Heart right ventricle (tissue), 16 donors: ENCODE results near the gene IDE. TPM values are rescaled to one million over a fixed set of nuclear protein-coding genes. Genes with fewer than 3 reads are reported as not detected.

Experiments
- ATAC-seq, 8 donors: fragments of 200-7000 bp; cut with Tn5 transposase; one replicate each; pipeline ENCODE4 v1.9.1; 2020; ENCODE audit warnings: mild to moderate bottlenecking in 8 of 8, moderate library complexity in 8 of 8, moderate number of reproducible peaks in 1 of 8
- DNase-seq, 2 donors: peaks; one replicate each; pipeline ENCODE4 v3.0.0-alpha.2; 2020
- H3K27ac ChIP-seq, 10 donors: fragments of 200-600 bp; sonication (generic) in 2 of 10; one replicate each; pipeline versions ENCODE4 v1.5.0 to v1.8.0; 2020 to 2022; ENCODE audit warnings: mild to moderate bottlenecking in 3 of 10
- H3K27me3 ChIP-seq, 7 donors: fragments of 200-600 bp; one replicate each; pipeline ENCODE4 v1.8.0; 2021 to 2022; ENCODE audit warnings: mild to moderate bottlenecking in 2 of 7
- H3K36me3 ChIP-seq, 9 donors: fragments of 200-600 bp; sonication (generic) in 1 of 9; one replicate each; pipeline versions ENCODE4 v1.5.0 to v1.8.0; 2020 to 2022; ENCODE audit warnings: mild to moderate bottlenecking in 2 of 9
- H3K4me1 ChIP-seq, 9 donors: fragments of 200-600 bp; sonication (generic) in 1 of 9; one replicate each; pipeline versions ENCODE4 v1.5.0 to v1.8.0; 2020 to 2022; ENCODE audit warnings: mild to moderate bottlenecking in 4 of 9
- H3K4me3 ChIP-seq, 10 donors: fragments of 200-600 bp; sonication (generic) in 2 of 10; one replicate each; pipeline versions ENCODE4 v1.5.0 to v1.8.0; 2020 to 2022; ENCODE audit warnings: mild to moderate bottlenecking in 7 of 10, moderate library complexity in 2 of 10
- H3K9me3 ChIP-seq, 11 donors: fragments of 200-600 bp in 10 of 11; sonication (generic) in 2 of 11; one replicate each; pipeline versions ENCODE4 v1.5.0 to v1.8.0; 2013 to 2022; ENCODE audit warnings: mild to moderate bottlenecking in 2 of 11, control low read depth in 1 of 11, moderate library complexity in 1 of 11
- WGBS, 2 donors: extraction: QIAGEN DNeasy Blood & Tissue Kit; methylation state at CpG; one replicate each; pipeline ENCODE4 v1.1.7; 2013; ENCODE audit warnings: inconsistent platforms in 1 of 2; 5-methylcytosine and 5-hydroxymethylcytosine counted together
- intact Hi-C, 10 donors: fragments of 100-400 bp; cut with DNase I; formaldehyde crosslinking; loops; one replicate each; pipeline versions ENCODE4 v1.11.1 to v1.14.2; 2022
- polyA plus RNA-seq, 2 donors: library from polyadenylated mRNA; stranded (reverse); fragments of 200-250 nt; gene quantifications; one replicate each; pipeline ENCODE4 v1.2.3, GENCODE V29; 2013
- total RNA-seq, 10 donors: library from RNA; stranded (reverse); fragmentation: NEBNext Ultra II Directional in 3 of 10; extraction: Animal tissue kit (Norgen Biotek cat#: 25700) in 3 of 10; gene quantifications; one replicate each; pipeline versions ENCODE4 v1.2.1 to v1.2.4, GENCODE V29; 2021 to 2023
- TF ChIP-seq, protein P1 (sequence below), 9 donors: fragments of 200-600 bp; sonication (generic) in 2 of 9; IDR thresholded peaks; one replicate each; pipeline versions ENCODE4 v1.5.0 to v1.8.0; 2021 to 2022; ENCODE audit warnings: antibody characterized with exemption in 9 of 9, mild to moderate bottlenecking in 5 of 9, moderate library complexity in 1 of 9
- donor health status: Arrhythmogenic right ventricular cardiomyopathy.
- donor health status: ischemic (EF 13 %, LVEDD 7.1; RV severe dilation, severe dysfunction).
- donor health status: healthy with polysubstance abuse.
- donor health status: DM: no; HTN: yes; CAD: no.
- donor health status: DM: no; HTN: no; CAD: no.
- donor health status: ischemic (EF 25% LVEDD 6.9; RV normal size, moderate dysfunction).
- donor health status: ischemic (EF 25% LVEDD 5.7; RV mildly dilated, moderate dysfunction).
- donor health status: healthy.
- donor health status: DM: yes; HTN: yes; CAD: no.
- donor health status: Ischemic cardiomyopathy.
- donor health status: ischemic (EF 35%, LVEDD 5.7; RV mildly dilated, moderate dysfunction).
- donor health status: nonischemic (EF 11% LVEDD 7.7; RV severe dilation, severe dysfunction).
- donor health status: DM: yes; HTN: yes; CAD: no.
- donor health status: PGD.
- donor health status: ischemic (EF 29% LVEDD 5.4; RV normal size, mild dysfunction).
- donor health status: nonischemic (EF 23%, LVEDD 6.1; RV moderate dilation, normal function).

IDE gene
- total and polyA plus RNA-seq, 12 donors: 11.0 to 58.5 (median 45.7) TPM

DNA sequence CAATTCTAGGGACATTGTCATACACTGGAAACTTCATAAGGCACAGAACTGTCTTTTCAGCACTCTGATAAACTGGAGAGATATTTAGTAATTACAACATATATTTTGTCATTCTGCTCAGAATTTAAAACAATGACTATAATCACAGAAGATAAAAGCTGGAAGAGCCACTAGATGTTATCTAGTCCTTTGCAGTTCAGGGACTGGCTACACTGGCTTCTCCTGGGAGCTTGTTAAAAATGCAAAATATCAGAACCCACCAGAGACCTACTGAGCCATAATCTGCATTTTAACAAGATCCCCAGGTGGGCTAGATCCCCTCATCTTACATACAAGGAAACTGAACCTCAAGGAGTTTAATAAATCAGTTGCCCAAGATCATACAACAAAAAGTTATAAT is 32.3 kb downstream of the IDE start:
- ATAC-seq (no peak), DNase-seq (no peak)
- Histone ChIP-seq H3K27me3 (no peaks in the 10 kb centered on the region), H3K4me3 (no peak overlapping the region), H3K27ac (no peak overlapping the region), H3K9me3 (no peaks in the 10 kb centered on the region), H3K36me3 (peaks cover 0 to 13% (median 0%) of the 10 kb centered on the region in 9 donors), H3K4me1 (peaks cover 0 to 29% (median 8%) of the 10 kb centered on the region in 9 donors)
- TF ChIP-seq, protein P1, sequence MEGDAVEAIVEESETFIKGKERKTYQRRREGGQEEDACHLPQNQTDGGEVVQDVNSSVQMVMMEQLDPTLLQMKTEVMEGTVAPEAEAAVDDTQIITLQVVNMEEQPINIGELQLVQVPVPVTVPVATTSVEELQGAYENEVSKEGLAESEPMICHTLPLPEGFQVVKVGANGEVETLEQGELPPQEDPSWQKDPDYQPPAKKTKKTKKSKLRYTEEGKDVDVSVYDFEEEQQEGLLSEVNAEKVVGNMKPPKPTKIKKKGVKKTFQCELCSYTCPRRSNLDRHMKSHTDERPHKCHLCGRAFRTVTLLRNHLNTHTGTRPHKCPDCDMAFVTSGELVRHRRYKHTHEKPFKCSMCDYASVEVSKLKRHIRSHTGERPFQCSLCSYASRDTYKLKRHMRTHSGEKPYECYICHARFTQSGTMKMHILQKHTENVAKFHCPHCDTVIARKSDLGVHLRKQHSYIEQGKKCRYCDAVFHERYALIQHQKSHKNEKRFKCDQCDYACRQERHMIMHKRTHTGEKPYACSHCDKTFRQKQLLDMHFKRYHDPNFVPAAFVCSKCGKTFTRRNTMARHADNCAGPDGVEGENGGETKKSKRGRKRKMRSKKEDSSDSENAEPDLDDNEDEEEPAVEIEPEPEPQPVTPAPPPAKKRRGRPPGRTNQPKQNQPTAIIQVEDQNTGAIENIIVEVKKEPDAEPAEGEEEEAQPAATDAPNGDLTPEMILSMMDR (IDR thresholded peaks at IDR 0.05): no peak
- intact Hi-C loops: no loop called here

DNA sequence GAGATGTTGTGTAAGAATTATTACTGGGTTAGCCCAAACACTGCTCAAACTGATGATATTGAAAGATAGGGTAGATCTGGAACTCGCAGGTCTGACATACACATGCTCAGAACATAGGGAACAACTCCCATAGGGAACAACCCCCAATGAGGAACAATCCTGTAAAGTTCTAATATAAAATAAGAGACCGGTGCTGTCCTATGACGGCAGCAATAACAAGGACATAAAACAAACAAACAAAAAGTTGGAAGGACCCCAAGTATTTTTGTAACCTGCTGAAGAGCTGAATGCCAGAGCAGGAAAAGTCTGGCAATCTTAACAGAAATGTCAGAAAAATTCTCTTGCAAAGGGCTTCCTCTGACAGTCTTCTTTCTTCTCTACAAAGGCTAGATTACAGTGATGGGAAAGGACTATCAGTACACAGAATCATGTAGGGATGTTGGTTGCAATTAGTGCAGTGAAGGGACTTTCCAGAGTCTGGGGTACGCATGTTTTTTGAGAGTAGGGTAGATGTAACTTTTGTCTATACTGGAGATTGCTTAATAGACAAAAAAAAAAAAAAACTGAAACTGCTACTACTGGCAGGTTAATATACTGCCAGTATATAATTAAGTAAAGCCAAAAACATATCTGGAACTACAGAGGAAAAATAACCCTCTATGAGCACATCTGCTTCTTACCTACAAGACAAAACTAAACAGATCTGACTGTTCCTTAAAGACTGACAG is 35.5 kb downstream of the IDE start:
- 51 to 57% methylated on average over 4 of the region's 4 CpGs for WGBS, 2 donors
- Histone ChIP-seq H3K27me3 (no peaks in the 10 kb centered on the region), H3K27ac (no peak overlapping the region), H3K36me3 (peaks cover 0 to 42% (median 16%) of the 10 kb centered on the region in 9 donors), H3K4me3 (no peak overlapping the region), H3K9me3 (no peaks in the 10 kb centered on the region), H3K4me1 (peaks cover 0 to 21% (median 8%) of the 10 kb centered on the region in 9 donors)
- ATAC-seq (peak in 1 of 8 donors; percentile 24), DNase-seq (no peak)
- intact Hi-C loops: no loop called here
- TF ChIP-seq, protein P1 (IDR thresholded peaks at IDR 0.05): no peak

DNA sequence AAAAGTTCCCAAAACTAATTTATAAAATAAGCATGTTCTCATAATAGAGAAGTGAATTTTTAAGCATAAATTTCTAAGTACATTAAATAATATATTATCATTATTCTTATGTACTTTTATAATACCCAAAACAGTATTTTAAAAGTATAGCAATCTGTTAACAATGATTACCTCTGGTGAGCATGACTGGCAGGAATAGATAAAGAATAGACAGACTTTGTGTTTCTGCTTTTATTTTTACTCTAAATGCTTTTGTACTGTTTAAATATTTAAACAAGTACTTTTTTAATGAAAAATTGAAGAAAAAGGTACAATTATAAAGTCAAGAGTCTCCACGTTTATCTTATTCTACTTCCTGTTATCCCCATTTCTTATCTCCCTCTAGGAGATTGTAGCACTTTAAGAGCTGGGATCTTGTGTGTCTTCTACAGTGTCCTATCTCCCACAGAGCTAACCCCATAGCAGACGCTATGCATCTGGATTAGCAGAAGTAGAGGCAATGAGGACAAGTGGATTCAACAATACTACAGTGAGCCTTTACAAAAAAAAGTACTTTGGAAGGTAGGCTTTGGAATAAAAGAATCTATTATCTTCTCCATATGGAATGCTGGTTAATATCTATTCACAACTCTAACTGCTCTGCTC is 42.9 kb downstream of the IDE start:
- ATAC-seq: no peak
- Histone ChIP-seq H3K9me3 (no peaks in the 10 kb centered on the region), H3K27me3 (no peaks in the 10 kb centered on the region), H3K27ac (no peak overlapping the region), H3K4me1 (no peaks in the 10 kb centered on the region), H3K4me3 (no peak overlapping the region), H3K36me3 (peaks cover 0 to 98% (median 30%) of the 10 kb centered on the region in 9 donors)
- no peak for DNase-seq
- intact Hi-C loops: loop anchor here in 1 of 10 donors (5.0 kb wide), 1 partner anchor 36 kb away; no protein-coding TSS in a partner anchor
- TF ChIP-seq, protein P1 (IDR thresholded peaks at IDR 0.05): no peak
- WGBS, 2 donors: 58 to 70% methylated on average over 2 of the region's 2 CpGs

DNA sequence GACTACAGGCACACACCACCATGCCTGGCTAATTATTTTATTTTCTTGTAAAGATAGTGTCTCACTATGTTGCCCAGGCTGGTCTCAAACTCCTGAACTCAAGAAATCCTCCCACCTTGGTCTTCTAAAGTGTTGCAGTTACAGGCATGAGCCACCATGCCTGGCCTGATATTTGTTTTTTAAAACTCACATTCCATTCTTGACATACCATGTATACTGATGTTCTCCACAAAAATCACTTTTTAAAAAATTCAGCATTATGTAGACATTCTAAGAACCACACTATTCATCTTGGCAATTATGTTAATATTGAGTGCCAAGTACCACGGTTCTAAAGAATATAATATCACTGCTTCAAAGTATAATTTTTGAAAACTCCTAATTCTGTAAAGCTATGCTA is 43.5 kb downstream of the IDE start:
- no peak for DNase-seq

More for the DNA sequence above, 43.5 kb downstream of the IDE start:
- Histone ChIP-seq H3K4me3 (no peak overlapping the region), H3K36me3 (peaks cover 0 to 95% (median 29%) of the 10 kb centered on the region in 9 donors), H3K27ac (no peak overlapping the region), H3K9me3 (no peaks in the 10 kb centered on the region), H3K4me1 (no peaks in the 10 kb centered on the region), H3K27me3 (no peaks in the 10 kb centered on the region)
- 68 to 81% methylated on average over 1 of the region's 1 CpG for WGBS, 2 donors
- intact Hi-C loops: loop anchor here in 1 of 10 donors (5.0 kb wide), 1 partner anchor 37 kb away; no protein-coding TSS in a partner anchor
- ATAC-seq: no peak
- TF ChIP-seq, protein P1 (IDR thresholded peaks at IDR 0.05): no peak
